Measurements from ENCODE around the gene ZFR2.
"Not testable (repeated sequence)": the region's sequence is repeated elsewhere in the genome, so short reads cannot be mapped to it uniquely, and the experiment has no call there.

The ZFR2 gene

DNA sequence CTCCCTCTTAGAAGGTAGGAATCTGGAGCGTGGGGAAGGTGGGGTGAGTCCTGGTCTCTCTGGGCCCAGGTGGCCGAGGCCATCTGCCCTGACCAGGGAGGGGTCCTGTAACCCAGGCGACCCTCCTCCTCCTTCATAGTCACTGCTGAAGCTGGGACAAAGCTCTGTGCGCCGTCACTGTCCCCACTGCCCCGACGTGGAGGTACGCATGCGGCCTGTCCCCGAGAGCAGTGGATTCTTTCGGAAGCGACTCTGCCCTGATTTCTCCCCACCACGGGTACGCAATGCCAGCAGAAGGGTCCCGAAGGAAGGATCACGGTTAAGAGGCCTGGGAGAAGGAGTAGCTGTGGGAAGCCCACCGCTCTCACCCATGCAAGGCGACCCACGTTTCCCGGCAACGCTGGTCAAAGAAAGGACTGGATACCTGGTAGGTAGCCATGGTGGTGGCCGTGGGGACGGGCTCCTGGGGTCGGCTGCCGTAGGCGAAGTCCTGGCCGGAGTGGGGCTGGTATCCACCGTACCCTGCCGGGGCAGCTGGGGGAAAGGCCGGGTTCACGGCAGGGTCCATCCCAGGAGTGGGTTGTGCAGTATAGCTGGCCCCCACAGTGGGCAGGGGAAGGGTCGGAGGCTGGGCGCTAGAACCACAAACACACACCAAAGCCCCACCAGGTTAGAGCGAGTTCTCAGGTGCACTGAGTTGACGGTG, 34.3 kb downstream of the ZFR2 start:
- DNase-seq: no peak

DNA sequence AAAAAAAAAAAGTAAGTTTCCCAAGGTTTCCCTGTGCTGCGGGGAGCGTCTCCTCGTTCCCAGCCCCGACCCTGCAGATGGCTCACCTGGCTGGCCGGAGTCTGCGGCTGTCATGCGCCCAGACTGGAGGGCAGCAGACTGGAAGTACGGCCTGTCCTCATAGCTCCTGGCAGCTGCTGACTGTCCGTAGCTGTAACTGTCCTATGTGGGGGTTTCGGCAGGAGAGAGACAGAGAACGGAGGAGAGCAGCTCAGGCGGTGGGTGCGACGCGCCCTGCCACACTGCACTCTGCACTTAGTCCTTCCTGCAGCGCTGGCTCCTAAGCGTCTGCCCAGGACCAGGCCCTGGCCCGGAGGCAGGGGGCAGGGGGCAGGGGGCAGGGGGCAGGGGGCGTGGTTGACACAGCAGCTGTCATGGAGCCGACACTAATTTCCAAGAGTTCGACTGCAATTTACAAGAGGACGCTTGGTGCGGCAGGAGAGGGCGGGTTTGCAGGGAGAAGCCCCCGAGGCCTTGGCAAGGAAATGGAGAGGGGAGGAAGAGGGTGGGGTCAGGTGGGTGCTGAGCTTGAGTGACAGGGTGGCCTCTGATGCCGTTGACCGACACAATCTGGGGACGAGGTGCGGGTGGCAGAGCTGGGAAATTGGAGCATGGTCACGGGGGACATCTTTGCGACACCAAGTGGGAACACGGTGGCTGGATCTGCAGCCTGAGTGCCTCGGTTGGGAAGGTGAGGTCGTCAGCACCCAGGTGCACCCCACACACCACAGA, 35.1 kb downstream of the ZFR2 start:
- DNase-seq: no peak

DNA sequence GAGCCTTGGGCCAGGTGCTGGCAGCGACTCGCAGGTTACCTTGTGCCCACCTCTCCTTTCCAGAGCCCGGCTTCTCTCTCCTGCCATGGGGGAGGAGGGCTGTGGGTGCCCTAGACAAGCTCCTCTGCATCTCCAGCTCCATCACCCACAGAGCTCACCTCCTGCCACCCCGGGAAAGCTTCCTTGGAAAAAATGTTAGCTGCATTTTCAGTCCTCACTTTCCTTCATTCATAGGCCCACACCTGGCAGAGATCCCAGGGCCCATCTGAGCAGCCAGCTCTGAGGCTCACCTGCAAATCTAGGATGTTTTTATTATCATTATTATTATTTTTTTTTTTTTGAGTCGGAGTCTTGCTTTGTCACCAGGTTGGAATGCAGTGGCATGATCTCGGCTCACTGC, 36.8 kb downstream of the ZFR2 start:
- DNase-seq: no peak

DNA sequence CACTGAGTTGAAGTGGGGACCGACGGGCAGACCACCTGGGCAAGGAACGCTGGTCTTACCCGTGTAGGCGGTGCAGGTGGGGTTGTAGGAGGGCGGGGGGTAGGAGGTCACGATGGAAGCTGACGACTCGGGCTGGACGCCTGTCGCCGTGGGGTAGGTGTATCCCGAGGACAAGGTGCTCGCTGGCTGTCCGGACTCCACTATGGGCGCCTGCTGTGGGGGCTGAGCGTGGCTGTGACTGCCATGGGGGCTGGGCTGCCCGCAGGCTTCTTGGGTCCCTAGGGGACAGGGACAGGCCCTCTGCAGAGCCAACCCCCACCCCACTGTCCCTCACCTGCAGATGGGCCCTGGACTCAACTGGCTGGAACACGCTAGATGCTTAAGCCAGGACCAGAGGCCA, 37.2 kb downstream of the ZFR2 start:
- DNase-seq: no peak

DNA sequence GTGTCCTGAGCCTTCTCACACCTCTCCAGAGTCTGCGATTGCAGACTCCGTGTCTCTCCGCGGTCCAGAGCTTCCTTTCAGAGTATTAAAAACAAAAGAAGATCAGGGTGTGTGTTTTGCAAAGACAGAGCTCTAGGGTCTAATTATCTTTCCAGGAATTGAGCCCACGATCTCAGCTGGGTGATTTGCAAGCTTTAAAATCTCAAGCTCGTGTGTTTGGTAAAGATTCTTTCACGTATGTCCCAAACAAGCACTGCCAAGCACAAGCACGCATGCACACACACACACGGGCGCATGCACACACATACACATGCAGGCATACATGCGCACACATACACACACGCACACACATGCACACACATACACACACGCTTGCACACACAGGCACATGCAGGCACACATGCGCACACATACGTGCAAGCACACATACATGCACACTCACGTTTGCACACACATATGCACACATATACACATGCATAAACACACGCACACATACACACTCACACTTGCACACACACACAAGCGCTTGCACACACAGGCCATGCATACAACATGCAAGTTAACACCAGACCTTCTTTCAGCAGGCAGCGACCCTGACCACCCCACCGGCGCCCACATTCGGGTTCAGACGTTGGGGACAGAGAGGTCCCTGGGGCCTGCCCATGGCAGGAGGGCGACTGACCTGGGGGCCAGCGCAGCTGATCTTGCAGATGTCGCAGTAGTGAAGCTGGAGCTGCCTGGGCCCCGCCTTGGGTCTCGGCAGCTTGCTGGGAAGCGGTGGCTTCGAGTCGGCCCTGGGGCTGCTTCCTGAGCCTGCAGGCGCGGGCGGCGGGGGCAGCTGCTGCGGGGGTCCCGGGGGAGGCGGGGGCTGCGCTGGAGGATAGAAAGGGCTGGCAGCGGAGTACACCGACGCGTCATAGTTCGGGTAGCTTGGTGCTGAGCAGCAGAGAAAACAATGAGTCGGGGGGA, 37.9 kb downstream of the ZFR2 start:
- no peak for DNase-seq

DNA sequence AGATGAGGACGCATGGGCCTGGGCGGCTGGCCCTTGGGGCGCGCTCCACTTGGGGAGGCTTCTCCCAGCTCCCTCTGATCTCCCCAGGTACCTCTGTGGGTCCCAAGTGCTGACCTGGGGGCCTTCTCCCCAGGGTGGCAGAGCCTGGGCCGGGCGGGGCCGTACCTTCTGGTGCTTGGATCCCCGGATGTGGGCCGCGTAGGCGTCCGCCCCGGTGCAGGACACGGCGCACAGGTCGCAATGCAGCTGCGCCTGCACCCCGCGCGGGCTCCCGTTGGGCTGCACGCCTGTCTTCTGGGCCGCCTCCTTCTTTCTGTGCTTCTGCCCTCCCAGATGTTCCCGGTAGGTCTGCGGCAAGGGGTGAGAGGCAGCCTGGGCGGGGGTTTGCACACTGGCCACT, 41.5 kb downstream of the ZFR2 start:
- DNase-seq: no peak

DNA sequence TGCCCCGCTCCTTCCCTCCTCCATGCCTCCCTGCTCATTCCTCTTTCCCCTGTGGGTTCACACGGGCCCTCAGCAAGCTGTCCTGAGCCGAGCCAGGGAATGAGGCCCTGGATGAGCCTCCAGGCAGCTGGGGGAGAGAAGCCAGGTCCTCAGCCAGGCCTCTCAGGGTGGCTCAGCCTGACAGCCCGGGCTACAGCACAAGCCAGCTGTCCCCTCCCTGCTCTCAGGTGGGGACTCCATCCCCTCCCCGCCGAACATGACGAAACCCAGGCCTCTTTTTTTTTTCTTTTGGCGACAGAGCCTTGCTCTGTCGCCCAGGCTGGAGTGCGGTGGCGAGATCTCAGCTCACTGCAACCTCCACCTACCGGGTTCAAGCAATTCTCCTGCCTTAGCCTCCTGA, 42.7 kb downstream of the ZFR2 start:
- DNase-seq: no peak

DNA sequence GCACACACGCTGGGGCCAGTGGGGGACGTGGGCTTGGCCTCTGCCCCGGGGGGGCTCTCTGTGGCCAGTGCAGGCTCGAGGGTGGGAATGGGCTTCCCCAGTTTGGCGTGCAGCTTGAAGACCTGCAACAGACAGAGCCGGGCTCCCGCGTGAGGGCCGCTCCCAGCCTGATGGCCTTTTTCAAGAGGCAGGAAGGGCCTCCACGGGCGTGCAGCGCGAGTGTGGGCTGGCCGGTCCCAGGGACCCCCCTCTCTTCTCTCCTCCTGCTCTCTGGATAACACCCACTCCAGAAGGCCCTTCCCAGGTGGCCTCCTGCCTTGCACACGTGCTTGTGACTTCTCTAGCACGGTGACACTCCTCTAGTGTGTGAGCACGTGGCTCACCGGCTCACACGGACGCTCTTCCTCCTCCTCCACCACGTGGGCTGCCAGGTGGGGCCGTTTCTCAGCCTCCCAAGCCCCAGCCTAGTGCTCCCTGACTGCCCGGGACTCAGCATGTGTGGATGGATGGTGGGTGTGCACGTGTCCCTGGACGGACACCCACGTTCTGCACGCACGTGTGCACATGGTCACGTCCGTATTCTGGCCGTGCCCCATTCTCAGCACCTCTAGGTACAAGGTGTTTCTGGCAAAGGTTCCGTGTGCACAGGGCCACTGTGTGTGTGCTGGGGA, 43.4 kb downstream of the ZFR2 start:
- no peak for DNase-seq

DNA sequence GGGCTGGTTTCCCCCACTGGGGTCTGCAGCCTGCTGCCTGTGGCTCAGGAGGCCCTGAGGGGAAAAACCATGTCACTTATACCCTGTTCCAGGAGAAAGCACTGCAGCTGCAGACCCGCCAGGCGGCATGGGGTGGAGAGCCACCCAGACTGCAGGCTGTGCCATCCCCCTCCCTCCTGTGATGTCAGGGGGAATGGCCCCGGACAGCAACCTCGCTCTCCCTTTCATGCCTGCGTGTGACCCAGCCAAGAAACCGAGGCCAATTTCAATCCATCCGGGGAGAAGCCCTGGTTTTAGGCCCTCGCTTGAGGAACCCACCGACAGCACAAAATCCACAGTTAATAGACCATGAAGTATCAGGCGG, 45.5 kb downstream of the ZFR2 start:
- DNase-seq: no peak

DNA sequence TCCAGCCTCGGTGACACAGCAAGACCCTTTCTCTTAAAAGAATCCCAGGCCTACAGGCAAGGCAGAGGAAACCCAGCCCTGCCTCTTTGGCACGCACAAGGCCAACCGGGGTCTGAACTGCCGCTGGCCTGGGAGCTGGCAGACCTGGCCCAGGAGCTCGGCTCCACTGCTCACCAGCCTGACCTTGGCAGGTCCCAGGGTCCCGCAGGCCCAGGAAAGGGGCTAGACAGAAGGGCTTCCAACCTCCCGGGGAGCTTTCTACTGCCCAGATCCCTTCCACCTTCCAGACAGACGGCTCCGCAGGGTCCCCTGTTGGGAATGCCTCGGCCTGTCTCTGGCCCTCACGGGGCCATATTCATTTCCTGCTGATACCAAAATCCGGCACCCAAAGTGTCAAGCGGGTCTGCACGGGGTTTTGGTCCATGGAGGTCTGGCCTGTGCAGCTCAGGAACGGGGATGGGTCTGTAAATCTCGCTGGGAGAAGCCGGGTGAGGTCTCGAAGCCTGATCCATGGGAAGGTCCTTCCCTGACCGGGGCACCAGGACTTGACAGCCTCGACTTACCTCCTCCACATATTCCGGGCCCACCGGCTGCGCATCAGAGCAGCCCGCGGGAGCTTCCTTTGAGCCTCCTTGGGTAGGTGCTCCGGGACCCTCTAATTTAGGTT, 46.0 kb downstream of the ZFR2 start:
- no peak for DNase-seq

DNA sequence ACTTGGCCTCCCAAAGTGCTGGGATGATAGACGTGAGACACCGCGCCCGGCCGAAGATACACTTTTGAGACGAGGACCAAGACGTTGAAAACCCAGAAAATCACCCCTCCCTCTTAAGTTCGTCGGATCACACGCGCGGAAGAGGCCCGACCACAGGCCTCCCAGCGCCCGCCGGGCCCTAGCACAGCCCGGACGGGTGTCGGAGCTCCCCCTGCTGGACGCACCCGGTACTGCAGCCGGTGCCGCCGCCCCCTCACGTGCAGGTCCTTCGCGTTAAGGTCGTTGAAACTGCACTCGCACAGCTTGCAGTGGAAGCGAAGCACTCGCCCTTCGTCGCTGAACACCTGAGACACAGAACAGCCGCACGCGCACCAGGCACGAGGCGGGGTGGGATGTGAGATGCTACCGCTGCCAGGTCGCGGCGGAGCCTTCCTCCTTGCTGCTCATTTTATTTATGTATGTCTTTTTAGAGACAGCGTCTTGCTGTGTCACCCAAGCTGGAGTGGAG, 46.9 kb downstream of the ZFR2 start:
- peak; percentile 86 for DNase-seq

DNA sequence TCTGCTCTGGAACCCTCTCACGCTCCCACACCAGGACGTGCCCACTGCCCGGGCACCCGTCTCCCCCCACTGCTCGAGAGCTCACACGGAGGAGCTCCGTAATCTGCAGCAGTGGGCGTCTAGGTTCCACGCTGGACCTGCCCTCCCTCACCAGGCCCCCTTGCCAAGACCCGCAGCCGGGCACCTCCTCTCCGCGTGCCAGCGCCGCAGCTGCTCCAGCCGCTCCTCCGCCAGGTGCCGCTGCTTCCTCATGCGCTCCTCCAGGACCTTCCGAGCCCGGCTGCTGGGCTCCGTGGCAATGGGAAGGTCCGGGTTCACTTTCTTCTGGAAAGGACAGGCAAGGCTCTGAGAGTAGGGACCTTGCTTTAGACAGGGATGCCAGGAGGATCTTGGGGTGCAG, 47.7 kb downstream of the ZFR2 start:
- DNase-seq: no peak

DNA sequence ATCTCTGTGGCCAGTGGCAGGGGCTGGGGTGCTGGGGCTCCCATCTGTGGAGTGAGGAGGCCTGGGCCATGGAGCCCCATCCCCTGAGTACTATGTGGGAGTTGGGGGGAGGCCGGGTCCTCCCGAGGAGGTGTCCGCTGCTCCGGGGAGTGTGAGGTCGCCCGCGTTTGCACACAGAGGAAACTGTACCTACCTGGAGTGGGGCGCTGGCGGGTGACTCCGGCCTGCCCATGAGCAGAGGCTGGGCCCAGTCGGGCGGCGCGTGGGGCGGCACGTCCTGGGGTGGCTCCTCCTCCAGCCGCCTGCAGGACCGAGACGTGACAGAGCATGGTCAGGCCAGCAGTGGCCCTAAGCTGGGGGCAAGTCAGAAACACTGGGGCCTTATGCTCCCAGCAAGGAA, 48.8 kb downstream of the ZFR2 start:
- no peak for DNase-seq

DNA sequence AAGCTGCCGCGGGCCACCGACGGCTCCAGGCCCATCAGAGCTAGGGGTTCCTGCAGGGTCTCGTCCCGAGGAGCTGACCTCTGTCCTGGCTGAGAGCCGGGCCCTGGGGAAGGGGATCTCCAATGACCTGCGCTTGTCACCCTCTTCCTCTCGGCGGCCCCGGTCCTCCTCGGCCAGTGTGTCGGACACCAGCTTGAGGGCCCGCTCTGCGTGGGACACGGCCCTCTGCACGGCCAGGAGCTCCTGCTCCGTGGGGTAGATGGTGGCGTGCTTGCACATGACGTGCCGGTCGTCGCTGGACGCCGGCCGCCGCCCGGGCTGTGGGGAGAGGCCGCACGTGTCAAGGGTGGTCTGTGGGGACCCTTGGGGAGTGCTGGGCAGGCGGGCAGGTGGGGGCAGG, 49.9 kb downstream of the ZFR2 start:
- no peak for DNase-seq

DNA sequence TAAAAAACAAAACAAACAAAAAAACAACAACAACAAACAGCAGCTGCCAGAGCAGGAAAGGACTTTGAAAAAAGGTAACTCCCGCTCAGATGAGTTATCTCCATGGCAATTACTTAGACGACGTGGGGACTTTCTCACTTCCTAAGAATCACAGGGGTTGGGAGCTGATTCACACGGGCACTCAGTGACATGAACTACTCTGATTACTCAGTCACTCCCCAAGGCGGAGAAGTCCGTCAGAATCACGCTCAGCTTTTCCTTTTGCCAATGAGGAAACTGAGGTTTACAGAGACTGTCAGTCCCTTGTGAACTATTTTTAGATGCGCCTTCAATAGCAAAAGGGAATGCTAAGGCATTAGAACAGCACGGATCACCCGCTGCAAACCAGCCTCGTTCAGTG, 50.4 kb downstream of the ZFR2 start:
- peak; percentile 52 for DNase-seq

DNA sequence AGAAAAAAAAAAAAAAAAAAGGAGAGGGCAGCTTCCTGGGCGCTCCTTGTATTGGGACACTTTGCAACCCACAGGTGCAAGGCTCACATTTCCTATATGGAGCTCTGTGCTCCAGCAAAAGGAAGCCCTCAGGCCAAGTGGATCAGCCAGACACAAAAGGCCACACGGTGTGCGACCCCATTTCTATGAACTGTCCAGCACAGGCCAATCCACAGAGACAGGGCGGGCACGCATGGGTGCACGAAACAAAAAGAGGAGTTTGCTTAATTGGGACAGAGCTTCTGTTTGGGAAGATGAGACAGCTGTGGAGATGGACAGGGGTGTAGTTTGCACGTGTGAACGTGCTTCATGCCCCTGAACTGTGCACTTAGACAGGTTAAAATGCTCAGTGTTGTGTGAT, 51.1 kb downstream of the ZFR2 start:
- DNase-seq: no peak

DNA sequence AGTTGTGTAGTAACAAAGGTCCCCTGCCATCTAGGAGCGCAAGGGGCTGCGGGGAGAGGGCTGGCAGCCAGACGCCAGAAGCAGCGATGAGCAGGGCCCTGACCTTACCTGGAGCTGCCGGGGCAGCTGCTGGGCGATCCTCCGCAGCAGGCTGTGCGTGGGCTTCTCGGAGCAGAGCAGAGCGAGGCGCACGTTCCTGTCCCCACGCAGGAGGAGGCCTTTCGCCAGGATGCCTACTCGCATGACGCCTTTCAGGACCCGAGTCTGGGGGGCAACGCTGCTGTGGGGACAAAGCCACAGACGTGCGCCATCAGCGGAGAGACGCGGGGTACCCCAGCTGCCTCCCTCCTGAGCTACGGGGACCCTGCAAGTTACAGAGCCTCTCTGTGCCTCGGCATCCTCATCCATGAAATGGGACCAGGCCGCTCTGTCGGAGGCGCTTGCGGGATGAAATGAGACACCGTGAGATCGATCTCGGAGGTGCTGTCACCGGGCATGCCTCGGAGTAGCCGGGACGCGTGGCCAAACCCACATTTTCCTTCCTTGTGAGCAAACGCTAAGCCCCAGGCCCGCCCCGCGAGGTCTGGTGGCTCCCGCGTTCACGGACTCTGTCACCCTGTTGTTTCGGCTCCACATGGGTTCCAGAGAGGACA, 52.1 kb downstream of the ZFR2 start:
- DNase-seq: no peak

DNA sequence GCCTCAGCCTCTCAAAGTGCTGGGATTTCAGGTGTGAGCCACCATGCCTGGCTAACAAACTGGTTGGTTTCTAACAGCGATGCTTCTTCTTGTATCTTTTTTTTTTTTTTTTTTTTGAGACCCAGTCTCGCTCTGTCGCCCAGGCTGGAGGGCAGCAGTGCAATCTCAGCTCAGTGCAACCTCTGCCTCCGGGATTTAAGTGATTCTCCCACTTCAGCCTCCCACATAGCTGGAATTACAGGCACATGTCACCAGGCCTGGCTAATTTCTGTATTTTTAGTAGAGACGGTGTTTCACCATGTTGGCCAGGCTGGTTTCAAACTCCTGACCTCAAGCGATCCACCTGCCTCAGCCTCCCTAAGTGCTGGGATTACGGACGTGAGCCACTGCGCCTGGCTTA, 52.7 kb downstream of the ZFR2 start:
- DNase-seq: not testable (repeated sequence)

DNA sequence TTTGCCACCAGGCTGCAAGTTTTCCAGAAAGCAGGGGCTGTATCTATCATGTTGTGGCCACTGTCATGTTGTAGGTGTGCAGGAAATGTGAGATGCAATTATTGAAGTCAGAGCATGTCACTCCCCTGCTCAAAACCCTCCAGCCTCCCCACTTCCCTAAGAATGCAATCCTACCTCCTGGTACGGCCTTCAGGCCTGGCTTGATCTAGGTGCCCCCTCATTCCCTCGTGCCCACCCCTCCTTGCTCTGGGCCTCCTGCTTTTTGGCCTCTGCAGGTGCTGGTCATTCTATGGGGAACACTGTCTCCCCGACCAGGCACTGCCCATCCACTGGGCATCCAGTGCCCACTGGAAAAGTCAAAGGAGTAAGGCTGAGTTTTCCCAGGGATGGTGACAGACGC, 54.2 kb downstream of the ZFR2 start:
- DNase-seq: no peak

DNA sequence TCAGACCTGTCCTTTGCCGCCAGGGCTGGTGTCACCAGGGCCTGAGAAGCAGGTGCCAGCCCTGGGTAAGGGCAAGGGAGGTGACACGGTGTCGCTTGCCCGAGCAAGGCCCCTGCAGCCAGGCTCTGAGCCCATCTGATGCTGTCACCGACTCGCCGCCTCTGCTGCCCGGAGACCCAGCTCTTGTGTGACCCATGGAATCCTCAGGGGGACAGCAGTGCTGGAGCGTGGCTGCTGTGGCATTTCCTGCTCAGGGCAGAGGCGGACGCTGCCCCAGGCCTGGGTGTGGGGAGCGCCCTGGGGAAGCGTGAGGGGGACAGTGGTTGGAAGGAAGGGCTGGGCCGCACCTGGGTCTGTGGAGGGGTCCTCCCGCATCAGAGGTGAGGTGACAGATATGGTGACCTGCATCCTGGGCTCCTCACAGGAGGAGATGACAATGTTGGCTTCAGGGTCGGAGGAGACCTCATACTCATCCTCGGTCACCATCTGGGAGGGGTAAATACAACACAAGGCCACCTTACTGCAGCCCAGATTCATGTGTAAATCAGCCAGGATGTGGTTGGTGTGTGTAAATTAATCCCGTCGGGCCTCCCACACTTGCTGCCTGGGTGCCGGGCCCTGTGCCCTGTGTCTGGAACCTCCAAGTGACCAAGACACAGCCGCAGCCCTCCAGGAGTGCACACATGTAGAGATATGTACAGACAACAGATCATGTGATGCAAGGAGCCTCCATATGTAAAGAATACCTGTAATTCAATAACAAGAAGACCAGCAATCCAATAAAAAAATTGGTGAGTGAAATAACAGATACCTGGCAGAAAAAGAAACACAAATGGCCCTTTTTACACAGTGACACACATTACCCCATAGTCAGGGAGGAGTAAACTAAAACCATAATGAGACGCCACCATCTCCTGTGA, 55.1 kb downstream of the ZFR2 start:
- no peak for DNase-seq
